Parathyroid adenoma (tissue), 2 donors: ENCODE results near the gene CDX2.

ENCODE experiments used
- H2AFZ ChIP-seq: fragments of 300-600 bp; sonication (generic); one replicate; pipeline ENCODE4 v1.7.0; 2017; ENCODE audit warnings: antibody characterized with exemption, mild to moderate bottlenecking
- H3K27ac ChIP-seq: fragments of 300-600 bp; sonication (generic); one replicate; pipeline ENCODE4 v1.7.0; 2017
- H3K27me3 ChIP-seq: fragments of 300-600 bp; sonication (generic); one replicate; pipeline ENCODE4 v1.7.0; 2017; ENCODE audit warnings: low read length; ENCODE audit not compliant: control insufficient read depth, insufficient read depth
- H3K36me3 ChIP-seq: fragments of 300-600 bp; sonication (generic); one replicate; pipeline ENCODE4 v1.7.0; 2017; ENCODE audit warnings: low read length; ENCODE audit not compliant: control insufficient read depth, insufficient read depth
- H3K4me1 ChIP-seq: fragments of 300-600 bp; sonication (generic); one replicate; pipeline ENCODE4 v1.7.0; 2017; ENCODE audit warnings: control low read depth
- H3K4me2 ChIP-seq: fragments of 300-600 bp; sonication (generic); one replicate; pipeline ENCODE4 v1.7.0; 2017; ENCODE audit warnings: low read length
- H3K4me3 ChIP-seq: fragments of 300-600 bp; sonication (generic); one replicate; pipeline ENCODE4 v1.7.0; 2017; ENCODE audit warnings: low read depth, low read length
- H3K79me2 ChIP-seq: fragments of 300-600 bp; sonication (generic); one replicate; pipeline ENCODE4 v1.7.0; 2017; ENCODE audit warnings: control low read depth
- H3K9ac ChIP-seq: fragments of 300-600 bp; sonication (generic); one replicate; pipeline ENCODE4 v1.7.0; 2017; ENCODE audit warnings: mild to moderate bottlenecking
- H3K9me3 ChIP-seq: fragments of 300-600 bp; sonication (generic); one replicate; pipeline ENCODE4 v1.7.0; 2017; ENCODE audit warnings: low read length; ENCODE audit not compliant: control insufficient read depth
- CTCF ChIP-seq: fragments of 300-600 bp; sonication (generic); IDR thresholded peaks from one replicate; pipeline ENCODE4 v1.7.0; 2017; ENCODE audit warnings: antibody characterized with exemption, mild to moderate bottlenecking
- donor health status: primary hyperparathyroidism.

The CDX2 gene

DNA sequence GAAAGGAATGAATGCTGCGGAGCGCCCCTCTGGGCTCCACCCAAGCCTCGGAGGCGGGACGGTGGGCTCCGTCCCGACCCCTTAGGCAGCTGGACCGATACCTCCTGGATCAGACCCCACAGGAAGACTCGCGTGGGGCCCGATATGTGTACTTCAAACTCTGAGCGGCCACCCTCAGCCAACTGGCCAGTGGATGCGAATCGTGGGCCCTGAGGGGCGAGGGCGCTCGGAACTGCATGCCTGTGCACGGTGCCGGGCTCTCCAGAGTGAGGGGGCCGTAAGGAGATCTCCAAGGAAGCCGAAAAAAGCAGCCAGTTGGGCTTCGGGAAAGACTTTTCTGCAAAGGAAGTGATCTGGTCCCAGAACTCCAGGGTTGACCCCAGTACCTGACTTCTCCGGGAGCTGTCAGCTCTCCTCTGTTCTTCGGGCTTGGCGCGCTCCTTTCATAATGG lies 40.7 kb downstream of the CDX2 start:
- H3K9ac ChIP-seq: no peak overlapping the region
- no peak for TF ChIP-seq CTCF
- H2AFZ ChIP-seq: no peak overlapping the region
- H3K4me3 ChIP-seq: no peak overlapping the region
- no peak overlapping the region for H3K27ac ChIP-seq
- H3K4me2 ChIP-seq: no peak overlapping the region
- H3K9me3 ChIP-seq: no peaks in the 10 kb centered on the region
- H3K79me2 ChIP-seq: no peaks in the 10 kb centered on the region
- no peaks in the 10 kb centered on the region for H3K4me1 ChIP-seq
- H3K36me3 ChIP-seq: no peaks in the 10 kb centered on the region
- H3K27me3 ChIP-seq: peaks cover 29% of the 10 kb centered on the region

- H3K9ac ChIP-seq: no peak overlapping the region
- no peaks in the 10 kb centered on the region for H3K36me3 ChIP-seq
- no peaks in the 10 kb centered on the region for H3K4me1 ChIP-seq
- H3K79me2 ChIP-seq: no peaks in the 10 kb centered on the region
- H3K4me2 ChIP-seq: no peak overlapping the region
- H2AFZ ChIP-seq: no peak overlapping the region
- no peaks in the 10 kb centered on the region for H3K9me3 ChIP-seq
- H3K27me3 ChIP-seq: peaks cover 35% of the 10 kb centered on the region
- no peak overlapping the region for H3K27ac ChIP-seq
- TF ChIP-seq CTCF: no peak
- H3K4me3 ChIP-seq: no peak overlapping the region
Measured at GRCh38 chr13:27927444-27928352, 41.4 kb downstream of the CDX2 start.

GRCh38 chr13:27926644-27927434 lies 42.3 kb downstream of the CDX2 start:
- H2AFZ ChIP-seq: no peak overlapping the region
- no peak overlapping the region for H3K9ac ChIP-seq
- H3K4me2 ChIP-seq: no peak overlapping the region
- H3K36me3 ChIP-seq: no peaks in the 10 kb centered on the region
- no peaks in the 10 kb centered on the region for H3K9me3 ChIP-seq
- H3K27me3 ChIP-seq: peaks cover 35% of the 10 kb centered on the region
- H3K27ac ChIP-seq: no peak overlapping the region
- no peak overlapping the region for H3K4me3 ChIP-seq
- no peak for TF ChIP-seq CTCF
- no peaks in the 10 kb centered on the region for H3K4me1 ChIP-seq
- no peaks in the 10 kb centered on the region for H3K79me2 ChIP-seq

DNA sequence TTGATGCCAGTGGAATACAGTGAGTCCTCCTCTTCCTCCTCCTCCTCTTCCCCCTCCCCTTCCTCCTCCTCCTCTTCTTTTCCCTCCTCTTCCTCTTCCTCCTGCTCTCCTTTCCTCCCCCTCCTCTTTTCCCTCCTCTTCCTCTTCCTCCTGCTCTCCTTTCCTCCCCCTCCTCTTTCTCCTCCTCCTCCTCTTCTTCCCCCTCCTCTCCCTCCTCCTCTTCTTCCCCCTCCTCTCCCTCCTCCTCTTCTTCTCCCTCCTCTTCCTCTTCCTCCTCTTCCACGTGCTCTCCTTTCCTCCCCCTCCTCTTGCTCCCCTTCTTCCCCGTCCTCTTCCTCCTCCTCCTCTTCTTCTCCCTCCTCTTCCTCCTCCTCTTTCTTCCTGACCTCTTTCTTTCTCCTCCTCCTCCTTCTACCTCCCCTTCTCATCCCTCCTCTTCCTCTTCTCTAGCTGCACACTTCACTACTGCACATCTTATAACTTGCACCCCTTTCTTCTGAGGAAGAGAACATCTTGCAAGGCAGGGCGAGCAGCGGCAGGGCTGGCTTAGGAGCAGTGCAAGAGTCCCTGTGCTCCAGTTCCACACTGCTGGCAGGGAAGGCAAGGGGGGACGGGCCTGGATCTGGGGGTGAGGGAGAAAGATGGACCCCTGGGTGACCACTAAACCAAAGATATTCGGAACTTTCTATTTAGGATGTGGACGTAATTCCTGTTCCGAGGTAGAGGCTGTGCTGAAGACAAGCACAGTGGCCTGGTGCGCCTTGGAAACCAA lies 43.7 kb downstream of the CDX2 start:
- TF ChIP-seq CTCF: no peak
- Histone ChIP-seq H3K4me1 (no peaks in the 10 kb centered on the region), H3K27ac (no peak overlapping the region), H3K4me3 (no peak overlapping the region), H3K9ac (no peak overlapping the region), H3K9me3 (no peaks in the 10 kb centered on the region), H3K79me2 (no peaks in the 10 kb centered on the region), H2AFZ (no peak overlapping the region), H3K4me2 (no peak overlapping the region), H3K36me3 (no peaks in the 10 kb centered on the region), H3K27me3 (peaks cover 35% of the 10 kb centered on the region)
